ENCODE measurements around the gene SGMS1. TPM values are rescaled to one million over a fixed set of nuclear protein-coding genes. Genes with fewer than 3 reads are reported as not detected.

Gene SGMS1
- total RNA-seq, 3 donors from 2014 or later = 66.5 to 114 (median 80.1) TPM

GRCh38 chr10:50619882-50620281 is 3.9 kb downstream of the SGMS1 start:
- Histone ChIP-seq H3K27ac (no peak overlapping the region), H3K4me1 (peaks cover 0 to 8% of the 10 kb centered on the region in 2 donors), H3K36me3 (no peaks in the 10 kb centered on the region), H3K4me3 (no peak overlapping the region), H3K9me3 (no peaks in the 10 kb centered on the region), H3K27me3 (no peaks in the 10 kb centered on the region)
- no peak for DNase-seq (ENCODE audit: low spot score in 2 of 2)
- intact Hi-C loops (cut with DNase I; ENCODE audit: low total_unique reads) = no loop called here
- no peak for TF ChIP-seq POLR2A (IDR thresholded peaks at IDR 0.05)
- no peak for TF ChIP-seq POLR2AphosphoS5 (IDR thresholded peaks at IDR 0.05)
- TF ChIP-seq, protein P1, sequence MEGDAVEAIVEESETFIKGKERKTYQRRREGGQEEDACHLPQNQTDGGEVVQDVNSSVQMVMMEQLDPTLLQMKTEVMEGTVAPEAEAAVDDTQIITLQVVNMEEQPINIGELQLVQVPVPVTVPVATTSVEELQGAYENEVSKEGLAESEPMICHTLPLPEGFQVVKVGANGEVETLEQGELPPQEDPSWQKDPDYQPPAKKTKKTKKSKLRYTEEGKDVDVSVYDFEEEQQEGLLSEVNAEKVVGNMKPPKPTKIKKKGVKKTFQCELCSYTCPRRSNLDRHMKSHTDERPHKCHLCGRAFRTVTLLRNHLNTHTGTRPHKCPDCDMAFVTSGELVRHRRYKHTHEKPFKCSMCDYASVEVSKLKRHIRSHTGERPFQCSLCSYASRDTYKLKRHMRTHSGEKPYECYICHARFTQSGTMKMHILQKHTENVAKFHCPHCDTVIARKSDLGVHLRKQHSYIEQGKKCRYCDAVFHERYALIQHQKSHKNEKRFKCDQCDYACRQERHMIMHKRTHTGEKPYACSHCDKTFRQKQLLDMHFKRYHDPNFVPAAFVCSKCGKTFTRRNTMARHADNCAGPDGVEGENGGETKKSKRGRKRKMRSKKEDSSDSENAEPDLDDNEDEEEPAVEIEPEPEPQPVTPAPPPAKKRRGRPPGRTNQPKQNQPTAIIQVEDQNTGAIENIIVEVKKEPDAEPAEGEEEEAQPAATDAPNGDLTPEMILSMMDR (IDR thresholded peaks at IDR 0.05) = no peak

- no peaks in the 10 kb centered on the region for H3K36me3 ChIP-seq
- no peaks in the 10 kb centered on the region for H3K27me3 ChIP-seq
- no peaks in the 10 kb centered on the region for H3K9me3 ChIP-seq
- no peak overlapping the region for H3K4me3 ChIP-seq
- no peak for TF ChIP-seq POLR2A (IDR thresholded peaks at IDR 0.05)
- TF ChIP-seq POLR2AphosphoS5 (IDR thresholded peaks at IDR 0.05) = no peak
- TF ChIP-seq, protein P1 (IDR thresholded peaks at IDR 0.05) = no peak
- intact Hi-C loops (cut with DNase I; ENCODE audit: low total_unique reads) = no loop called here
- DNase-seq (ENCODE audit: low spot score in 2 of 2) = no peak
- H3K4me1 ChIP-seq = peaks cover 0 to 11% of the 10 kb centered on the region in 2 donors
- H3K27ac ChIP-seq = no peak overlapping the region
Observed at GRCh38 chr10:50619166-50619565, 4.6 kb downstream of the SGMS1 start.

DNA sequence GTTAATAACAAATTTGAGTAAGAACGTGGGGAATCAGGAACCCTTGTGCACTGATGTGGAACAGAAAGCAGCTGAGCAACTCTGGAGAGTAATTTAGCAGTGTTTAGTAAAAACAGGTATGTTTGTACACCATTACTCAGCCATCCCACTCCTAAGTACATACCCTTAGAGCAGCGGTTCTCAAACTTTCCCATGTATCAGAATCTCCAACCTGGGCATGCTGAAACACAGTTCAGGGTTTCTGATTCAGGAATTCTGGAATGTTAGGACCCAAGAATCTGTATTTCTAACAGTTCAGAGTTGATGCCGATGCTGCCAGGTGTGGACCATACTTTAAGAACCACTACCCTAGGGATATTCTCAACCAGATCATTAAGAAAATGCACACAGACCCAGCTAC is 5.1 kb downstream of the SGMS1 start:
- TF ChIP-seq POLR2A (IDR thresholded peaks at IDR 0.05) (no peak), POLR2AphosphoS5 (IDR thresholded peaks at IDR 0.05) (no peak)
- TF ChIP-seq, protein P1 (IDR thresholded peaks at IDR 0.05) = no peak
- H3K27me3 ChIP-seq = no peaks in the 10 kb centered on the region
- peaks cover 0 to 14% of the 10 kb centered on the region in 2 donors for H3K4me1 ChIP-seq
- intact Hi-C loops (cut with DNase I; ENCODE audit: low total_unique reads) = no loop called here
- H3K36me3 ChIP-seq = no peaks in the 10 kb centered on the region
- no peak overlapping the region for H3K27ac ChIP-seq
- DNase-seq (ENCODE audit: low spot score in 2 of 2) = no peak
- no peak overlapping the region for H3K4me3 ChIP-seq
- no peaks in the 10 kb centered on the region for H3K9me3 ChIP-seq

DNA sequence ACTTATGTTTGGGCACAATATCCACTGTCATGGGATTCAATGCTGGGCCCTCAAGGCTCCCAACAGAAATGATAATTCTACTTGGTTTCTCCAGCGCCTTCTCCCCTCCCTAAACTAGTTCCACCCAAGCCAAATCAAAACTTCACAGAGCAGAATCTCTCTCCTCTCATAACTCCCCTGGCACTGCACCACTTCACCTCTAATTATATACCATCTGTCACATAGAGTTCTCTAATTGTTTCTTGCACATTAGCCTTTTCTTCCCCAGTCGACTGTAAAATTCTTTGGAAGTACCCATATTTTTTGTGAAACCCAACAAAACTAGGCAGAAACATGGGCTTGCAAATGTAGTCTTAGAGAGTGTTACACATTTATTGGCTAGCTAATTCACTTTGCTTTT is 8.1 kb downstream of the SGMS1 start:
- H3K4me1 ChIP-seq = peaks cover 0 to 10% of the 10 kb centered on the region in 2 donors
- TF ChIP-seq POLR2AphosphoS5 (IDR thresholded peaks at IDR 0.05) (no peak), POLR2A (IDR thresholded peaks at IDR 0.05) (no peak)
- TF ChIP-seq, protein P1 (IDR thresholded peaks at IDR 0.05) = no peak
- H3K4me3 ChIP-seq = no peak overlapping the region
- intact Hi-C loops (cut with DNase I; ENCODE audit: low total_unique reads) = no loop called here
- no peaks in the 10 kb centered on the region for H3K27me3 ChIP-seq
- no peak for DNase-seq (ENCODE audit: low spot score in 2 of 2)
- H3K9me3 ChIP-seq = no peaks in the 10 kb centered on the region
- H3K36me3 ChIP-seq = no peaks in the 10 kb centered on the region
- H3K27ac ChIP-seq = no peak overlapping the region

DNA sequence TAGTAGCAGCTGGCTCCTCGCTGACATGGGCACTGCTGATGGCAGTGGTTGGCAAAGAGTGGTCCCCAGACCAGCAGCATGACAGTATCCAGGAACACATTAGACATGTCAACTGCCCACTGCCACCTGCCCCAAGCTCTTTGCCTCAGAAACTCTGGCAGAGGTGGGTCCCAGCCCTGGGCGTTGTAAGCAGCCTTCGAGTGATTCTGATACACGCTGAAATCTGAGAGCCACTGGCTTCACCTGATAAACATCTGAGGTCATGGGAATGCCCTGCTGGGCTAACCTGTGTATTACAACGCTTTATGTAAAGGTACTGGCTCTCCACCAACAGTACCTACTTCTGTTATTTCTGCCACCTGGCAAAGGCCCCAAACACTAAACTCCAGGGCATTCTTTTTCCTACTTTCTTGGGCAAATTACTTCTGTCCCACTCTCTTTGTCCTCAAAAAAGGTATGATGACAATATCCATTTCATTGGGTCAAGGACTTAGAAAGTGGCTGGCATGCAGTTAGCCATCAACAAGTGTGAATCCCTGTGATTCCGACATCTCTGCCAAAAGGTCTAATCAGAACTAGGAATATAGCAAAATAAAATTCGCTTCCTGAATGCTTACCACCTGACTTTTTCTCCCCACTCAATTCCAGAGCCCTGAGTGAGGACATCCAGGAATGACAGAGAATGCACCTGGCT is 9.2 kb downstream of the SGMS1 start:
- intact Hi-C loops (cut with DNase I; ENCODE audit: low total_unique reads) = no loop called here
- H3K9me3 ChIP-seq = no peaks in the 10 kb centered on the region
- DNase-seq (ENCODE audit: low spot score in 2 of 2) = no peak
- no peaks in the 10 kb centered on the region for H3K27me3 ChIP-seq
- H3K36me3 ChIP-seq = no peaks in the 10 kb centered on the region
- no peak overlapping the region for H3K27ac ChIP-seq
- TF ChIP-seq POLR2A (IDR thresholded peaks at IDR 0.05) = no peak
- TF ChIP-seq, protein P1 (IDR thresholded peaks at IDR 0.05) = peak in 2 of 3 donors; percentile 12 to 31
- H3K4me3 ChIP-seq = no peak overlapping the region
- peaks cover 0 to 6% of the 10 kb centered on the region in 2 donors for H3K4me1 ChIP-seq

Data from breast epithelium (tissue), 4 donors.